Panc1 (cell line): ENCODE data around the gene TMPRSS13. TPM values are rescaled to one million over a fixed set of nuclear protein-coding genes. Genes with fewer than 3 reads are reported as not detected.

Experiments
- ATAC-seq: fragments of 200-7000 bp; cut with Tn5 transposase; 2 replicates; pipeline ENCODE4 v1.9.1; 2020; ENCODE audit warnings: mild to moderate bottlenecking, moderate library complexity
- BruUV-seq: library from RNA; stranded (reverse); fragments of 400-500 nt; replicated peaks from 2 replicates; lab custom pipeline; 2021; lab: Mats Ljungman, UMichigan
- CTCF ChIA-PET: fragments of 300-600 bp; sonication (Branson Sonifier 250); formaldehyde crosslinking; loops from one replicate; lab custom pipeline; 2022; ENCODE audit warnings: antibody characterized with exemption; lab: Charles Lee
- POLR2A ChIA-PET: fragments of 300-600 bp; sonication (Branson Sonifier 250); formaldehyde crosslinking; loops from one replicate; lab custom pipeline; 2022; ENCODE audit warnings: antibody characterized with exemption; lab: Charles Lee
- DNase-seq: peaks from one replicate; pipeline ENCODE4 v3.0.0-alpha.2; 2010; ENCODE audit warnings: low read depth, low spot score
- H3K27ac ChIP-seq: 2 replicates; pipeline ENCODE4 v1.5.1; 2011; ENCODE audit warnings: mild to moderate bottlenecking, low read length, inconsistent platforms
- H3K27me3 ChIP-seq: fragments of 200-500 bp; sonication (Bioruptor generic); 2 replicates; pipeline ENCODE4 v1.6.0; 2014; ENCODE audit warnings: low read length, inconsistent platforms; ENCODE audit not compliant: control insufficient read depth, insufficient read depth
- H3K36me3 ChIP-seq: fragments of 200-500 bp; sonication (Bioruptor generic); 2 replicates; pipeline ENCODE4 v1.5.1; 2014; ENCODE audit warnings: inconsistent platforms, mild to moderate bottlenecking, low read length, moderate library complexity; ENCODE audit not compliant: control insufficient read depth, insufficient read depth
- H3K4me1 ChIP-seq: 2 replicates; pipeline ENCODE4 v1.5.1; 2011; ENCODE audit warnings: inconsistent platforms, mild to moderate bottlenecking, low read length, moderate library complexity; ENCODE audit not compliant: control insufficient read depth, insufficient read depth
- H3K4me3 ChIP-seq, 2 experiments: 2 replicates each; pipeline ENCODE4 v1.5.1; 2011 to 2012; ENCODE audit warnings: low read depth in 2 of 2, low read length in 2 of 2, mild to moderate bottlenecking in 2 of 2, inconsistent platforms in 1 of 2, moderate library complexity in 1 of 2
- H3K9me3 ChIP-seq: fragments of 200-500 bp; sonication (Bioruptor generic); 2 replicates; pipeline ENCODE4 v1.5.1; 2014; ENCODE audit warnings: low read depth, mild to moderate bottlenecking, inconsistent platforms, low read length, moderate library complexity; ENCODE audit not compliant: control insufficient read depth, insufficient read depth
- POLR2AphosphoS5 ChIP-seq: IDR thresholded peaks from 2 replicates; pipeline ENCODE4 v1.6.1; 2012; ENCODE audit warnings: mild to moderate bottlenecking, low read depth, low read length, moderate library complexity
- REST ChIP-seq, 2 experiments: IDR thresholded peaks; 2 replicates each; pipeline ENCODE4 v1.6.1; 2011 to 2012; ENCODE audit warnings: low read depth in 2 of 2, control low read depth in 1 of 2, low read length in 1 of 2, mild to moderate bottlenecking in 1 of 2, moderate library complexity in 1 of 2; ENCODE audit not compliant: insufficient read depth in 1 of 2
- SIN3A ChIP-seq: IDR thresholded peaks from 2 replicates; pipeline ENCODE4 v1.6.1; 2012; ENCODE audit warnings: low read depth, mild to moderate bottlenecking, low read length, moderate library complexity, borderline replicate concordance; ENCODE audit not compliant: insufficient read depth
- TCF7L2 ChIP-seq: IDR thresholded peaks from 2 replicates; pipeline ENCODE4 v1.6.1; 2011; ENCODE audit warnings: mild to moderate bottlenecking, low read depth, low read length, inconsistent platforms
- in situ Hi-C: cut with HindIII; loops from 2 replicates; pipeline ENCODE4 v1.10.0; 2016; ENCODE audit warnings: low sequenced_read_pairs, low pct_unique_long_range_greater_than_20kb
- intact Hi-C: fragments of 100-400 bp; cut with micrococcal nuclease; formaldehyde crosslinking; loops from one replicate; pipeline ENCODE4 v1.10.0; 2022; ENCODE audit not compliant: unreplicated experiment
- total RNA-seq: library from RNA; stranded (reverse); gene quantifications from one replicate; pipeline ENCODE4 v1.2.1, GENCODE V29; 2021; ENCODE audit not compliant: unreplicated experiment
- TF ChIP-seq, protein P1 (sequence below): fragments of 450-650 bp; IDR thresholded peaks from 2 replicates; pipeline ENCODE4 v1.5.1; 2017; ENCODE audit warnings: mild to moderate bottlenecking

TMPRSS13 gene
- total RNA-seq, 1 experiment from 2014 or later, result not detected

GRCh38 chr11:117901601-117902000 lies 27.6 kb downstream of the TMPRSS13 start:
- ChIA-PET CTCF (interaction anchor here (0.7 kb wide), 1 partner anchor 9 kb away, joined by 4 read pairs; no protein-coding TSS in a partner anchor), POLR2A (no interaction called here)
- Histone ChIP-seq H3K27me3 (peaks cover 15% of the 10 kb centered on the region), H3K27ac (no peak overlapping the region), H3K36me3 (no peaks in the 10 kb centered on the region), H3K4me3 (no peak overlapping the region), H3K9me3 (no peaks in the 10 kb centered on the region), H3K4me1 (no peaks in the 10 kb centered on the region)
- no peak for ATAC-seq
- TF ChIP-seq SIN3A (no peak), REST (IDR thresholded peaks at IDR 0.05; ENCODE audit: insufficient read depth in 1 of 2, low read depth in 2 of 2, low read length in 1 of 2) (no peak), TCF7L2 (no peak), POLR2AphosphoS5 (no peak)
- TF ChIP-seq, protein P1, sequence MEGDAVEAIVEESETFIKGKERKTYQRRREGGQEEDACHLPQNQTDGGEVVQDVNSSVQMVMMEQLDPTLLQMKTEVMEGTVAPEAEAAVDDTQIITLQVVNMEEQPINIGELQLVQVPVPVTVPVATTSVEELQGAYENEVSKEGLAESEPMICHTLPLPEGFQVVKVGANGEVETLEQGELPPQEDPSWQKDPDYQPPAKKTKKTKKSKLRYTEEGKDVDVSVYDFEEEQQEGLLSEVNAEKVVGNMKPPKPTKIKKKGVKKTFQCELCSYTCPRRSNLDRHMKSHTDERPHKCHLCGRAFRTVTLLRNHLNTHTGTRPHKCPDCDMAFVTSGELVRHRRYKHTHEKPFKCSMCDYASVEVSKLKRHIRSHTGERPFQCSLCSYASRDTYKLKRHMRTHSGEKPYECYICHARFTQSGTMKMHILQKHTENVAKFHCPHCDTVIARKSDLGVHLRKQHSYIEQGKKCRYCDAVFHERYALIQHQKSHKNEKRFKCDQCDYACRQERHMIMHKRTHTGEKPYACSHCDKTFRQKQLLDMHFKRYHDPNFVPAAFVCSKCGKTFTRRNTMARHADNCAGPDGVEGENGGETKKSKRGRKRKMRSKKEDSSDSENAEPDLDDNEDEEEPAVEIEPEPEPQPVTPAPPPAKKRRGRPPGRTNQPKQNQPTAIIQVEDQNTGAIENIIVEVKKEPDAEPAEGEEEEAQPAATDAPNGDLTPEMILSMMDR, result no peak
- BruUV-seq, result no TSS peak
- DNase-seq, result no peak
- in situ Hi-C loops (no loop called here), intact Hi-C loops (no loop called here)

DNA sequence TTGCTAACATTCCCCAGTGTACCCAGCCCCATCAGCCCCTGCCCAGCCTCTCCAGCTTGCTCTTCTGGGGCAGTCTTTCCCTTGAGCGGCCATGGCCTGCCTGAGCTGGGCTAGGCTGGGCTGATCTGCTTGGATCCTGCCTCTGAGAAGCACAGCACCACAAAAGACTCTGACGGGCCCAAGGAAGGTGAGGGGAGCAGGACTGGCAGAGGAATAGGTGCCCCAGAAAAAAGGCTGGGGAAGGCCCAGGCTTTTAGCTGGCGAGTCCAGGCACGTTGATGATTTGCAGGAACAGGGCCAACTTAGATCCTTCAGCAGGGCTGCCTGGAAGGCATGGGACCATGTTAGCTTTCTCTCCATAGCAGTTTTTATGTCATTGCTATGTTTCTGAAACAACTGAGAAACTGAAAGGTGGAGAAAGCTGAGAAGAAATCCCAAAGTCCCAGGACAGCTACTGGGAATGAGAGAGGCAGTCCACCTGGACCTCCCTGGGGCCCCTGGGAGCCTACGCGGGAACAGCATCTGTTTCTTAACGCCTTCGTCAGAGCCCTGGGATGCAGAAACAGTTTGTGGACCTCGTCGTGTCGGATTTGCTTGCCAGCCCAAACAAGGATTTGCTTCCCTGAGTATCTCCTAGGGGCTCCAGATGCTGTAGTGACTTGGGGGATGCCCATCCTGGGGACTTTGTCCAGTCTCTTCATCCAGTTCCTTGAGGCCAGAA lies 28.3 kb downstream of the TMPRSS13 start:
- in situ Hi-C loops (no loop called here), intact Hi-C loops (no loop called here)
- TF ChIP-seq SIN3A (no peak), TCF7L2 (no peak), POLR2AphosphoS5 (no peak), REST (IDR thresholded peaks at IDR 0.05; ENCODE audit: insufficient read depth in 1 of 2, low read depth in 2 of 2, low read length in 1 of 2) (no peak)
- TF ChIP-seq, protein P1, result no peak
- no peaks in the 10 kb centered on the region for H3K36me3 ChIP-seq
- ATAC-seq (no peak), DNase-seq (no peak)
- POLR2A ChIA-PET, result no interaction called here
- no peak overlapping the region for H3K4me3 ChIP-seq
- no peak overlapping the region for H3K27ac ChIP-seq
- CTCF ChIA-PET, result interaction anchor here (0.6 kb wide), 1 partner anchor 22 kb away, joined by 13 read pairs; no protein-coding TSS in a partner anchor
- no TSS peak for BruUV-seq
- H3K9me3 ChIP-seq, result no peaks in the 10 kb centered on the region
- no peaks in the 10 kb centered on the region for H3K4me1 ChIP-seq
- H3K27me3 ChIP-seq, result peaks cover 9% of the 10 kb centered on the region
